ENCODE measurements around the gene BRAT1. TPM values are rescaled to one million over a fixed set of nuclear protein-coding genes. Genes with fewer than 3 reads are reported as not detected.

The BRAT1 gene
- total RNA-seq, 1 donor from 2014 or later = 19.2 TPM

- no peak for DNase-seq (ENCODE audit: low read depth, low spot score)
Observed at GRCh38 chr7:2585446-2585845, 30.1 kb upstream of the BRAT1 start.

DNA sequence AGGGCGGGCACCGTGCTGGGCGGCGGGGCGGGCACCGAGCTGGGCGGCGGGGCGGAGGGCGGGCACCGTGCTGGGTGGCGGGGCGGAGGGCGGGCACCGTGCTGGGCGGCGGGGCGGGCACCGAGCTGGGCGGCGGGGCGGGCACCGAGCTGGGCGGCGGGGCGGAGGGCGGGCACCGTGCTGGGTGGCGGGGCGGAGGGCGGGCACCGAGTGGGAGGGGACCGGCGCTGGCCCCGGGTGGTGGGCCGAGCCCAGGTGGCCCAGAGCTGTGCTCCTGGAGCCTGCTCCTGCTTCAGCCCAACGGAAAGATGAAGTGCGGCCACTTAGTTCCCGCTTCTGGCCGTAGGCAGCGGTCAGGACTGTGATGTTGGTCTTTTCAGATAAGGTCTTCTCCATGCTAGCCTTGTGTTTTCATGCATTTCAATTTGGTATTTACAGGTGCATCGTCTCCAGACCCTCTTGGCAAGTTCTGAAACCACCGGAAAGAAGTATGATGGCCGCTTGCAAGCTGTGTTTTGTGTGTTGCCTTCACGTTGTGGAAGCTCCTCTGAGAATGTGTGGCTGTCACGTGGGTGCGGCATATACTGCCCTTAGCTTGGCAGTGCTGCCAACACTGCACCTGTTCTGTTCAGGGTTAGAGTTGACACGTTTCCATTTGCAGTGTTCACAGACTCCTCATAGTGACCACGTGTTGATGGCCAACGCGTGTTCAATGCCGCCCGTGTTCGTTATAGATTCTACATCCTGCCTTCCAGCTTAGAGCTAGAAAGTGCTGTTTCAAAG lies 28.7 kb upstream of the BRAT1 start:
- no peak for DNase-seq (ENCODE audit: low read depth, low spot score)

GRCh38 chr7:2582006-2582735 lies 26.8 kb upstream of the BRAT1 start:
- DNase-seq (ENCODE audit: low read depth, low spot score) = no peak

GRCh38 chr7:2580636-2581035 lies 25.3 kb upstream of the BRAT1 start:
- no peak for DNase-seq (ENCODE audit: low read depth, low spot score)

- DNase-seq (ENCODE audit: low read depth, low spot score) = no peak
Observed at GRCh38 chr7:2577914-2578680, 22.8 kb upstream of the BRAT1 start.

DNA sequence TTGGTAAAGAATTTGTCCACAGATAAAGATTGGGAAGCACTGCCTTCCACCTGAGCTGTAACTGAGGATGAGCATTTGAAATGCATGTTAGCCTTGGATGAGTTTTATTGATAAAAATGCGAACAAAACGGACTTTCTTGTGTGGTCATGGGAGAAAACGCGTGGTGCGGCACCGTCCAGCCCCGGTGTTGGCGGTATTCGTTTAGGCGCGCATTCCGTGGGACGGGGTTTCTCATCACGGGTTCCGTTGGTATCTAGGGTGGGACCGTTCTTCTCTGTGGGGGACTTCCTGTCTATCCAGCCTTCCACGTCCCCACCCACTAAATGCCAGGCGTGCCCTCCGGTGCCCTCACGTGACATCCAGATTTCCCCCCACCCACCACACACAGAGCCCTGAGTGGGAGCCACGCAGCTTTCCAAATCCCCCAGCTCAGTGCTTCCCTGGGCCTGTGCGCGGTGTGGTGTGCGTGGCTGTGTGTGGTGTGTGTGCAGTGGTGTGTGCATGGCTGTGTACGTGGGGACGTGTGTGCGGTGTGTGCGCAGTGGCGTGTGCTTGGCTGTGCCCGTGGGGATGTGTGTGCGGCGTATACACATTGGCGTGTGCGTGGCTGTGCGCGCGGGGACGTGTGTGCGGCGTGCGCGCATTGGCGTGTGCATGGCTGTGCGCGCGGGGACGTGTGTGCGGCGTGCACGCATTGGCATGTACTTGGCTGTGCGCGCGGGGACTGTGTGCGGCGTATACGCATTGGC lies 21.6 kb upstream of the BRAT1 start:
- DNase-seq (ENCODE audit: low read depth, low spot score) = no peak

- DNase-seq (ENCODE audit: low read depth, low spot score) = no peak
Observed at GRCh38 chr7:2575733-2576340, 20.5 kb upstream of the BRAT1 start.

DNA sequence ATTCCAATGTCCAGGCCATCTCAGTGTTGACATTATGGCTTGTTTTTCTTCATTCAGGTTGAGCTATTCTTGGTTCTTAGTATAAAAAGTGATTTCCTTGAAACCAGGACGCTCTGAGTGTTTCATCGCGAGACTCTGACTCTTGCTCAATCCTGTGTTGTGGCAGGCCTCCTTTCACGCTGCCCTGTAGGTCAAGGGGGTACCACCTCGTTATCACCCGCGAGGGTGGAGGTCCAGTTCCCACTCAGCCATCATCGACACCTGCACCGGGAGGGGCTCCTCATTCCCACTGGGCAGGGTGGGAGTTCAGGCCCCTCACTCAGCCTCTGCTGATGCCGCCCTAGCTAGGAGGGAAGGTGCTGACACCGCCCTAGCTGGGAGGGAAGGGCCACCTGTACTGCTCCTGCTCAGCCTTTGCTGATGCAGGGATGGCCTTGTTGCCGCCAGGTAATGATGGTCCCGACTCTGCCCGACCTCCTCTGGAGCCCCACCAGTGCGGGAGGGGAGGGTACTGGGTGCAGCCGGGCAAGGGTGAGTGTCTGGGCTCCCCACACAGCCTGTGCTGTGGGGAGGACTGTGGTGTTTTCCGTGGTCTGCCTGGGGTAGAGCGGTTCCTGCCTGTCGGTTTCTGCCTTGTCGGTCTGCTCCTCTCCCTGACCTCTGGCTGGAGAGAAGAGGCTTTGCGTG lies 19.9 kb upstream of the BRAT1 start:
- no peak for DNase-seq (ENCODE audit: low read depth, low spot score)

GRCh38 chr7:2573761-2574160 lies 18.4 kb upstream of the BRAT1 start:
- DNase-seq (ENCODE audit: low read depth, low spot score) = no peak

GRCh38 chr7:2572101-2572842 lies 16.9 kb upstream of the BRAT1 start:
- DNase-seq (ENCODE audit: low read depth, low spot score) = no peak

GRCh38 chr7:2571409-2571808 lies 16.1 kb upstream of the BRAT1 start:
- no peak for DNase-seq (ENCODE audit: low read depth, low spot score)

DNA sequence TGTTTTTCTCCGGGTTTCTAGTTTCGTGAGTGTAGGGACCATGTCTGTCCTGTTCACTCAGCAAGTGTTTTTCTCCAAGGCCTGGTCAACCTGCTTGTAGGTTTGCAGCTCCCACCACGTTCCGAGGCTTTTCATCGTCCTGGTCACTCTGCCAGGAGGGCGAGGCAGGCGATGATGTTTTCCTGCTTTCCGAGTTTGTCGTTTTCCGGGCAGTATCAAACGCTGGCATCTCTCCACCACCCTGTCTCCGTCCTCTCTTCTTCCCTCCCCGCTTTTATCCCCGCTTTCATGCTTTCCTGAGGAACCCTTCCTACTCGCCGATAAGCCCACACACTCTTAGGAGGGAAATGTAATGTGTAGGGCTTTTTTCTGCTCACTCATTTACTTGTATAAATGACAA lies 14.7 kb upstream of the BRAT1 start:
- no peak for DNase-seq (ENCODE audit: low read depth, low spot score)

DNA sequence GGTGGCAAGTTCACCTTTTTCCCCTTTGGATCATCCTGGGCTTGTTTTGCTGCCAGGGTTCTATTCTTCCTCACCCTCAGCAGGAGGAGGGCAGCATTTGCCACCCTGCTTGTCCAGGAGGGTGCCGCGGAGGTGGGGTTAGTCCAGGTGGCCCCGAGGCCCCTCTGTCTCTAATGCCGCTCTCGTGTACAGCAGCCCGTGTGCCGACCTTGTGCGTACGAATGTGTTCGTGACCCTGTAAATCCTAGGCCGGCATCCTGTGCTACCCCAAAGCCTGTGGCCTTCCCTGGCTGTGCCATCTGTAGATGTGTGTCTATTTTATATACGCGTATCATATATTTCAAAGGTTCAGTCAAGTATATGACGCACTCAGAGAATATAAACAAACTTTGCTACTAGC lies 14.1 kb upstream of the BRAT1 start:
- no peak for DNase-seq (ENCODE audit: low read depth, low spot score)

DNA sequence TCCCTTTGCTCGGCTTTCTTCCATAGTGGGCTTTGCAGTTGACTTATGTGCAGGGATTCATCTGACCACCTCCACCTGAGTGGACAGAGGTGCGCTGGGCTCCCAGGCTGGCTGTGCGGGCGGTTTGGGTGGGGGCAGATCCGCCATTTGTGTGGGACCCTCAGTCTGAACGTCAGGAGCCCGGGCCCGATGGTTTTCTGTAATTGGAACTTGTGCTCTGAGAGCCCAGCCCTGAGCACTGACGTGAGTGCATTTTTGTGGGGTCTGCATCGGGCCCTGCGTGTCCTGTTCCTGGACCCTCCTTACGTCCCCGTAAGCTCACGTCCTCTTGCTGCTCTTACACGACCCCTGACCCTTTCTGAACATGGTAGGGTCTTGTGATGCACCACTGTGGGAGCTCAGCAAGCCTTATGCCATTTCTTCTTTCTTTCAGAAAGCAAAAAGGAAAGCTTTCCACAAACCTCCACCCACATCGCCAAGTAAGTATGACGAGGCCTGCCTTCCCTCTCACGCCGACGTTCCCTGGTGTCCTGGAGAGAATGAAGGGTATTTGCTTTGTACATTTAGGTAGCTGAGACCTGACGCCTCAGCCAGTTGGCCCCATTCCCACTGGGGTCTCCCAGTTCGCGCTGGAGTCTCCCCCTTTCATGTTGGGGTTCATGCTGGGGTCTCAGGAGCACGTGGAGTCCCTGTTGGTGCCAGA lies 13.3 kb upstream of the BRAT1 start:
- no peak for DNase-seq (ENCODE audit: low read depth, low spot score)

DNA sequence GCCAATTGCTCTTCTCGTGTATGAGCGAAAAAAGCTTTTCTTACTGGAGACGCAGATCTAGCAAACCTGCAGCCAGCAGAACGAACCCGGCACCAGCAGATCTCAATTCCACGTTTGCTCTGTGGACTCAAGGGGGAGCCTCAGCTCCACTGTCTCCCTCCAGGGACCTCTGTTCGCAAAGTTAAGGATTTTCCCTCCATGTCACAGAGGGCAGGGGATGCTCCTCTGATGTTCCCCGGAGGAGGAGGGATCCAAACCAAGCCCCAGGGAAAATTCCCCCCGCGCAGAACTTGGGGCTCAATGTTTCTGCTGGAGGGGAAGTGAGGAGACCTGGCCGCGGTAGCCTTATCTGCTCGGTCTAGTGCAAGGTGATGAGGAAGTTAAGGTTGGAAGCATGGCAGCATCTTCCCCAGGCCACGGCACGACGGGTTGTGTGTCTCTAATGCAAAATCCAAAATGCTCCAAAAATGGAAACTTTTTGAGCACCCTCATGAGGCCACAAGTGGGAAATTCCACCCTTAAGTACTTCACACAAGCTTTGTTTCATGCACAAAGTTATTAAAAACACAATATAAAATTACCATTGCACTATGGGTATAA lies 12.5 kb upstream of the BRAT1 start:
- DNase-seq (ENCODE audit: low read depth, low spot score) = no peak

DNA sequence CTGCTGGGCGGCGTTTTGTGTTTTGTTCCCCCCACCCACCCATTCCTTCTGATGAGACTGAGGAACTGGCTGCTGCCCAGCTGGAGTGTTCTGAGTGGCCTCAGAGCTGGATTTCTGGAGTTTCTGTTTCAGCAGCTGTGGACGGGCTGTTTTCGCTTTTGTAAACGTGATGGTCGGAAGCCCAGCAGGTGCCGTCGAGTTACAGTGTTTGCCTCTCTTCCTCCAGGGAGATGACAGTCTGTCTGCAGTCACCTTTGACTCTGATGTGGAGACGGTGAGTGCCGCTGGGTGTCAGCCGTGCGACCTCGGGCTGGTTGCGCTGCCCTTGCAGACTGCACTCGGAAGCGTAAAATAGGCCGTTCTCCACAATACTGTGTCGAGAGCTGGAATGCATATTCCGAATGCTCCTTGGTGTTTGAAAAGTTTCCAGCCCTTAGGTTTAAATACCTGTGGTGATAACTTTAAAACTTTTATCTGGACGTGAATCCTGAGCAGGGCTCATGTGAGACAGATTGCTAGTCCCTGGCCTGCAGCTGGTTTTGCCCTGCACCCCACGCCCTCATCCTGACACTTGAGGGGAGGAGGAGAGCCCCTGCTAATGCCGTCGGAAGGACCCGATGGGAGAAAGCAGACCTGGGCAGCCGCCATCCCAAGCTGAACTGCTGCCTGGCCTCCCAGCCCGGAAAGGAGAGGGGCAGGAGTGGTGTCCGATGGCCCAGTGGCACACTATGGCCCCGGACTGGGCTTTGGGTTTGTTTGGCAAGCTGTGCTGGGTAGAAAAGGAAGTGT lies 11.8 kb upstream of the BRAT1 start:
- no peak for DNase-seq (ENCODE audit: low read depth, low spot score)

DNA sequence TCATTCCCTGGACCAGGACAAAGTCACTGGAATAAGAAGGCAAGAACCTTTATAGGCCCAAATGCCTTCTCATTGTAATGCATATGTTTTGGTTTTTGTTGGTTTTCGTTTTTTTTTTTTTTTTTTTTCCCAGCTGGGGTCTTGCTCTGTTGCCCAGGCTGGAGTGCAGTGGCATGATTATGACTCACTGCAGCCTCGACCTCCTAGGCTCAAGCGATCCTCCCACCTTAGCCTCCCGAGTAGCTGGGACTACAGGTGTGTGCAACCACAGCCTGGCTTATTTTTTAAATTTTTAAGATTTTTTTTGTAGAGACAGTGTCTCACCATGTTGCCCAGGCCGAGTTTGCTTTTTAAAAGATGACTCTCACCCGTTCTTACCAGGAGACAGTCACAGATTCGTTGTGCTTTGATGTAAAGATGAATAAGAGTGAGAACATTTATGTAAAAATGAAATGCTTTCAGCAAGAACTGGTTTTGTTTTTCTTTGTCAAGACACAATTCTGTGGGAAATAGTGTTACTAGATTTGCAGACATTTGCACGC lies 11.1 kb upstream of the BRAT1 start:
- DNase-seq (ENCODE audit: low read depth, low spot score) = no peak
